Spleen (tissue), 11 donors: ENCODE data around the gene TSSK1B. TPM values are rescaled to one million over a fixed set of nuclear protein-coding genes. Genes with fewer than 3 reads are reported as not detected.

Source experiments
- DNase-seq: peaks from one replicate; pipeline ENCODE4 v3.0.0-alpha.2; 2020
- H3K27ac ChIP-seq, 8 donors: fragments of 200-600 bp; sonication (generic) in 7 of 8; 1 replicate in 4 of 8; 2 replicates in 4 of 8; pipeline versions ENCODE4 v1.5.0 to v1.8.0; 2016 to 2021; ENCODE audit warnings: inconsistent platforms in 4 of 8, mild to moderate bottlenecking in 4 of 8, moderate library complexity in 1 of 8
- H3K27me3 ChIP-seq, 7 donors: fragments of 200-600 bp; sonication (generic) in 6 of 7; replicated peaks in 1 of 7; 1 replicate in 4 of 7; 2 replicates in 3 of 7; pipeline versions ENCODE4 v1.5.0 to v1.8.0; 2016 to 2021; ENCODE audit warnings: inconsistent platforms in 3 of 7, mild to moderate bottlenecking in 1 of 7
- H3K36me3 ChIP-seq, 6 donors: fragments of 200-600 bp; sonication (generic) in 5 of 6; 1 replicate in 4 of 6; 2 replicates in 2 of 6; pipeline versions ENCODE4 v1.5.0 to v1.8.0; 2016 to 2021; ENCODE audit warnings: inconsistent platforms in 2 of 6
- H3K4me1 ChIP-seq, 6 donors: fragments of 200-600 bp; sonication (generic) in 5 of 6; 1 replicate in 3 of 6; 2 replicates in 3 of 6; pipeline versions ENCODE4 v1.5.0 to v1.8.0; 2016 to 2021; ENCODE audit warnings: inconsistent platforms in 3 of 6
- H3K4me3 ChIP-seq, 8 donors: fragments of 200-600 bp; sonication (generic) in 7 of 8; 1 replicate in 4 of 8; 2 replicates in 4 of 8; pipeline versions ENCODE4 v1.5.0 to v1.8.0; 2016 to 2021; ENCODE audit warnings: inconsistent platforms in 4 of 8, mild to moderate bottlenecking in 4 of 8, moderate library complexity in 2 of 8
- H3K9me3 ChIP-seq, 8 donors: fragments of 200-600 bp; sonication (generic) in 7 of 8; 1 replicate in 4 of 8; 2 replicates in 4 of 8; pipeline versions ENCODE4 v1.5.0 to v1.8.0; 2016 to 2021; ENCODE audit warnings: inconsistent platforms in 4 of 8
- CTCF ChIP-seq, 11 experiments: fragments of 200-600 bp in 7 of 11; fragments of 450-650 bp in 4 of 11; sonication (generic) in 4 of 11; IDR thresholded peaks in 8 of 11; conservative IDR thresholded peaks in 3 of 11; 1 replicate in 7 of 11; 2 replicates in 4 of 11; pipeline versions ENCODE4 v1.4.0 to v1.8.0; 2016 to 2021; ENCODE audit warnings: antibody characterized with exemption in 11 of 11, inconsistent platforms in 4 of 11, mild to moderate bottlenecking in 1 of 11
- POLR2A ChIP-seq, 3 donors: fragments of 450-650 bp; IDR thresholded peaks; one replicate each; pipeline ENCODE4 v1.5.1; 2017; ENCODE audit warnings: antibody characterized with exemption in 3 of 3, mild to moderate bottlenecking in 1 of 3
- POLR2AphosphoS5 ChIP-seq, 3 donors: sonication (generic); formaldehyde crosslinking; IDR thresholded peaks; one replicate each; pipeline ENCODE4 v1.5.1; 2017; ENCODE audit warnings: antibody characterized with exemption in 3 of 3
- WGBS, 5 donors: extraction: QIAGEN DNeasy Blood & Tissue Kit in 3 of 5; methylation state at CpG; one replicate each; pipeline versions ENCODE4 v1.1.5 to v1.1.7; 2013 to 2018; 5-methylcytosine and 5-hydroxymethylcytosine counted together
- intact Hi-C: fragments of 100-400 bp; cut with DNase I; formaldehyde crosslinking; loops from one replicate; pipeline ENCODE4 v1.15.0; 2023; ENCODE audit warnings: low total_unique reads
- polyA plus RNA-seq, 3 donors: library from polyadenylated mRNA; stranded (reverse); fragments of 200-250 nt; gene quantifications; one replicate each; pipeline ENCODE4 v1.2.1, GENCODE V29; 2013
- total RNA-seq, 7 donors: library from RNA; depleted of rRNA in 3 of 7; stranded (reverse); fragments of >200 nt in 3 of 7; fragmentation: NEBNext Ultra II Directional in 4 of 7; extraction: Animal tissue kit (Norgen Biotek cat#: 25700) in 4 of 7; gene quantifications; one replicate each; pipeline versions ENCODE4 v1.1.0 to v1.2.1, GENCODE V29; 2016 to 2021
- donor health status: healthy with polysubstance abuse.
- donor health status: DM: no; HTN: no; CAD: no; lungs with moderate emphysema.
- donor health status: DM: no; HTN: no; CAD: no.
- donor health status: Bipolar disorder and iron deficiency.
- donor health status: healthy.
- donor health status: DM: no; HTN: no; CAD: no.
- donor health status: DM: yes; HTN: yes; CAD: no.

Gene TSSK1B
- total and polyA plus RNA-seq, 10 donors, result not detected

- 65 to 85% (median 82%) methylated on average over 2 of the region's 2 CpGs for WGBS, 5 donors
- H3K27ac ChIP-seq, result no peak overlapping the region
- no peak for DNase-seq
- H3K36me3 ChIP-seq, result no peaks in the 10 kb centered on the region
- TF ChIP-seq POLR2AphosphoS5 (IDR thresholded peaks at IDR 0.05) (no peak), POLR2A (IDR thresholded peaks at IDR 0.05) (no peak), CTCF (IDR thresholded peaks at IDR 0.05 in 8 of 11, conservative IDR thresholded peaks at IDR 0.05 in 3 of 11) (no peak)
- H3K4me3 ChIP-seq, result no peak overlapping the region
- H3K9me3 ChIP-seq, result no peaks in the 10 kb centered on the region
- intact Hi-C loops, result loop anchor here (10.0 kb wide), 1 partner anchor 217 kb away; no protein-coding TSS in a partner anchor
- peaks cover 0 to 12% (median 0%) of the 10 kb centered on the region in 7 donors for H3K27me3 ChIP-seq
- H3K4me1 ChIP-seq, result no peaks in the 10 kb centered on the region
Observed at GRCh38 chr5:113387844-113388243, 46.9 kb downstream of the TSSK1B start.

- WGBS, 5 donors, result 34 to 47% (median 39%) methylated on average over 4 of the region's 4 CpGs
- H3K9me3 ChIP-seq, result no peaks in the 10 kb centered on the region
- no peak overlapping the region for H3K4me3 ChIP-seq
- TF ChIP-seq POLR2AphosphoS5 (IDR thresholded peaks at IDR 0.05) (no peak), POLR2A (IDR thresholded peaks at IDR 0.05) (no peak), CTCF (IDR thresholded peaks at IDR 0.05 in 8 of 11, conservative IDR thresholded peaks at IDR 0.05 in 3 of 11) (no peak)
- no peak for DNase-seq
- no peaks in the 10 kb centered on the region for H3K36me3 ChIP-seq
- H3K27ac ChIP-seq, result no peak overlapping the region
- intact Hi-C loops, result loop anchor here (10.0 kb wide), 1 partner anchor 220 kb away; no protein-coding TSS in a partner anchor
- no peaks in the 10 kb centered on the region for H3K4me1 ChIP-seq
- H3K27me3 ChIP-seq, result peaks cover 0 to 35% (median 0%) of the 10 kb centered on the region in 7 donors
Observed at GRCh38 chr5:113384782-113385285, 50.0 kb downstream of the TSSK1B start.

- H3K36me3 ChIP-seq, result no peaks in the 10 kb centered on the region
- TF ChIP-seq POLR2AphosphoS5 (IDR thresholded peaks at IDR 0.05) (no peak), POLR2A (IDR thresholded peaks at IDR 0.05) (no peak), CTCF (IDR thresholded peaks at IDR 0.05 in 8 of 11, conservative IDR thresholded peaks at IDR 0.05 in 3 of 11) (no peak)
- no peak overlapping the region for H3K4me3 ChIP-seq
- no peak for DNase-seq
- peaks cover 0 to 35% (median 0%) of the 10 kb centered on the region in 7 donors for H3K27me3 ChIP-seq
- H3K27ac ChIP-seq, result no peak overlapping the region
- H3K9me3 ChIP-seq, result no peaks in the 10 kb centered on the region
- intact Hi-C loops, result loop anchor here (10.0 kb wide), 1 partner anchor 222 kb away; no protein-coding TSS in a partner anchor
- 15 to 42% (median 24%) methylated on average over 1 of the region's 1 CpG for WGBS, 5 donors
- H3K4me1 ChIP-seq, result peaks cover 11 to 17% (median 14%) of the 10 kb centered on the region in 6 donors
Observed at GRCh38 chr5:113382731-113383130, 52.1 kb downstream of the TSSK1B start.

Other genes starting within 250 kb of the TSSK1B start
- gene MCC, start 53.5 kb upstream of the TSSK1B start, total RNA-seq, result 10 to 100 TPM; 13.9 to 32.8 (median 17.6) TPM
- 1 to 10 TPM; 1.3 to 2.1 (median 1.6) TPM for gene MCC, start 53.5 kb upstream of the TSSK1B start, polyA plus RNA-seq
- 10 to 100 TPM; 27.9 to 52.2 (median 38.6) TPM for gene YTHDC2, start 78.7 kb upstream of the TSSK1B start, total RNA-seq
- gene YTHDC2, start 78.7 kb upstream of the TSSK1B start, polyA plus RNA-seq, result 10 to 100 TPM in 2 of 3 donors, 1 to 10 TPM in 1; 9.3 to 12.6 (median 12.1) TPM